H9 (cell line): ENCODE data around the gene RBM45. TPM values are rescaled to one million over a fixed set of nuclear protein-coding genes. Genes with fewer than 3 reads are reported as not detected.

Source experiments
- DNase-seq: peaks from one replicate; pipeline ENCODE4 v3.0.0-alpha.2; 2017
- H2AFZ ChIP-seq: one replicate; pipeline ENCODE4 v1.6.1; 2013; ENCODE audit warnings: mild to moderate bottlenecking, low read length, control low read depth, moderate library complexity
- H2AK5ac ChIP-seq: 2 replicates; pipeline ENCODE4 v1.6.1; 2013; ENCODE audit warnings: low read length, control low read depth, mixed read lengths; ENCODE audit not compliant: insufficient read length
- H2BK120ac ChIP-seq: one replicate; pipeline ENCODE4 v1.6.1; 2013; ENCODE audit warnings: low read depth, mild to moderate bottlenecking, low read length, control low read depth, inconsistent platforms; ENCODE audit not compliant: poor library complexity, severe bottlenecking
- H2BK12ac ChIP-seq: 2 replicates; pipeline ENCODE4 v1.6.1; 2013; ENCODE audit warnings: low read length, control low read depth, mixed read lengths, low read depth; ENCODE audit not compliant: insufficient read length
- H2BK15ac ChIP-seq: 2 replicates; pipeline ENCODE4 v1.6.1; 2013; ENCODE audit warnings: low read depth, low read length, control low read depth
- H2BK20ac ChIP-seq: one replicate; pipeline ENCODE4 v1.6.1; 2013; ENCODE audit warnings: low read depth, mild to moderate bottlenecking, low read length, control low read depth, inconsistent platforms; ENCODE audit not compliant: poor library complexity, severe bottlenecking
- H2BK5ac ChIP-seq: 2 replicates; pipeline ENCODE4 v1.6.1; 2013; ENCODE audit warnings: low read length, control low read depth, mixed read lengths; ENCODE audit not compliant: insufficient read length
- H3K14ac ChIP-seq: 2 replicates; pipeline ENCODE4 v1.6.1; 2013; ENCODE audit warnings: low read length, control low read depth; ENCODE audit not compliant: insufficient read depth
- H3K18ac ChIP-seq: 2 replicates; pipeline ENCODE4 v1.6.1; 2013; ENCODE audit warnings: low read depth, mild to moderate bottlenecking, mixed read lengths, low read length, control low read depth; ENCODE audit not compliant: insufficient read length
- H3K23ac ChIP-seq: 2 replicates; pipeline ENCODE4 v1.6.1; 2013; ENCODE audit warnings: low read length, control low read depth, mixed read lengths, low read depth; ENCODE audit not compliant: insufficient read length
- H3K23me2 ChIP-seq: 2 replicates; pipeline ENCODE4 v1.6.1; 2013; ENCODE audit warnings: low read depth, mild to moderate bottlenecking, mixed read lengths, low read length, control low read depth; ENCODE audit not compliant: insufficient read length, poor library complexity, severe bottlenecking
- H3K27ac ChIP-seq: 2 replicates; pipeline ENCODE4 v1.5.1; 2013; ENCODE audit warnings: low read length, control low read depth, mixed read lengths, low read depth; ENCODE audit not compliant: insufficient read length
- H3K27me3 ChIP-seq: 2 replicates; pipeline ENCODE4 v1.6.1; 2013; ENCODE audit warnings: low read length, control low read depth, inconsistent platforms; ENCODE audit not compliant: insufficient read depth
- H3K4ac ChIP-seq: 2 replicates; pipeline ENCODE4 v1.6.1; 2013; ENCODE audit warnings: low read depth, mild to moderate bottlenecking, control low read depth, inconsistent platforms, low read length, moderate library complexity
- H3K4me1 ChIP-seq: 2 replicates; pipeline ENCODE4 v1.6.1; 2013; ENCODE audit warnings: low read length, control low read depth, inconsistent platforms; ENCODE audit not compliant: insufficient read depth
- H3K4me2 ChIP-seq: 2 replicates; pipeline ENCODE4 v1.6.1; 2013; ENCODE audit warnings: low read length, control low read depth, mixed read lengths; ENCODE audit not compliant: insufficient read length, insufficient read depth
- H3K56ac ChIP-seq: 2 replicates; pipeline ENCODE4 v1.6.1; 2013; ENCODE audit warnings: low read depth, mild to moderate bottlenecking, mixed read lengths, low read length, control low read depth; ENCODE audit not compliant: insufficient read length
- H3K79me1 ChIP-seq: 2 replicates; pipeline ENCODE4 v1.6.1; 2013; ENCODE audit warnings: low read depth, mild to moderate bottlenecking, moderate library complexity, low read length, control low read depth, inconsistent platforms; ENCODE audit not compliant: insufficient read depth, poor library complexity, severe bottlenecking
- H3K79me2 ChIP-seq: 2 replicates; pipeline ENCODE4 v1.6.1; 2013; ENCODE audit warnings: low read length, control low read depth, inconsistent platforms; ENCODE audit not compliant: insufficient read depth
- H3K9ac ChIP-seq: 2 replicates; pipeline ENCODE4 v1.6.1; 2013; ENCODE audit warnings: low read length, control low read depth, mixed read lengths; ENCODE audit not compliant: insufficient read length; ENCODE audit errors: extremely low read depth
- H3K9me3 ChIP-seq: one replicate; pipeline ENCODE4 v1.6.1; 2013; ENCODE audit warnings: low read depth, low read length, inconsistent platforms; ENCODE audit not compliant: control insufficient read depth
- H3T11ph ChIP-seq: one replicate; pipeline ENCODE4 v1.6.1; 2013; ENCODE audit warnings: mild to moderate bottlenecking, low read length, control low read depth, inconsistent platforms
- H4K20me1 ChIP-seq: one replicate; pipeline ENCODE4 v1.6.1; 2013; ENCODE audit not compliant: control insufficient read depth, insufficient read length, insufficient read depth
- H4K5ac ChIP-seq: 2 replicates; pipeline ENCODE4 v1.6.1; 2013; ENCODE audit warnings: low read depth, mild to moderate bottlenecking, mixed read lengths, low read length, control low read depth; ENCODE audit not compliant: insufficient read length
- H4K8ac ChIP-seq: replicated peaks from 2 replicates; pipeline ENCODE4 v1.6.1; 2013; ENCODE audit warnings: low read length, control low read depth, mixed read lengths, low read depth; ENCODE audit not compliant: insufficient read length
- H4K91ac ChIP-seq: 2 replicates; pipeline ENCODE4 v1.6.1; 2013; ENCODE audit warnings: low read depth, mild to moderate bottlenecking, moderate library complexity, mixed read lengths, low read length, control low read depth; ENCODE audit not compliant: insufficient read length
- H3K27ac Mint-ChIP-seq, 3 experiments: 2 replicates in 2 of 3; 3 replicates in 1 of 3; pipeline ENCODE4 v1.8.0; 2020 to 2021; ENCODE audit warnings: mixed read lengths in 3 of 3, mild to moderate bottlenecking in 1 of 3, moderate library complexity in 1 of 3
- H3K27me3 Mint-ChIP-seq: 2 replicates; pipeline ENCODE4 v1.8.0; 2021; ENCODE audit warnings: low read depth, mild to moderate bottlenecking, moderate library complexity, mixed read lengths
- H3K36me3 Mint-ChIP-seq, 3 experiments: 2 replicates in 2 of 3; 3 replicates in 1 of 3; pipeline ENCODE4 v1.8.0; 2020 to 2021; ENCODE audit warnings: low read depth in 3 of 3, mixed read lengths in 3 of 3; ENCODE audit not compliant: insufficient read depth in 1 of 3
- H3K4me1 Mint-ChIP-seq, 2 experiments: 2 replicates each; pipeline ENCODE4 v1.8.0; 2020; ENCODE audit warnings: mixed read lengths in 2 of 2
- H3K4me3 Mint-ChIP-seq, 2 experiments: 2 replicates in 1 of 2; 3 replicates in 1 of 2; pipeline ENCODE4 v1.8.0; 2020 to 2021; ENCODE audit warnings: mild to moderate bottlenecking in 2 of 2, mixed read lengths in 2 of 2, moderate library complexity in 1 of 2
- H3K9me3 Mint-ChIP-seq, 2 experiments: 2 replicates in 1 of 2; 3 replicates in 1 of 2; pipeline ENCODE4 v1.8.0; 2020; ENCODE audit warnings: mild to moderate bottlenecking in 2 of 2, mixed read lengths in 2 of 2, moderate library complexity in 1 of 2
- WGBS: extraction: QIAGEN DNeasy Blood & Tissue Kit; methylation state at CpG from one replicate; pipeline ENCODE4 v1.1.7; 2013; ENCODE audit warnings: missing lambda C conversion rate, low lambda C conversion rate, mixed read lengths; ENCODE audit not compliant: insufficient read length; ENCODE audit errors: extremely low coverage; 5-methylcytosine and 5-hydroxymethylcytosine counted together
- total RNA-seq: library from RNA; stranded (reverse); gene quantifications from 2 replicates; pipeline ENCODE4 v1.2.1, GENCODE V29; 2021
- TF ChIP-seq, protein P1 (sequence below): fragments of 200-600 bp; sonication (generic); conservative IDR thresholded peaks from 3 replicates; pipeline ENCODE4 v1.8.0; 2021; ENCODE audit warnings: antibody characterized with exemption, mild to moderate bottlenecking

The RBM45 gene
- total RNA-seq, 1 experiment from 2014 or later, result 13.9 TPM

DNA sequence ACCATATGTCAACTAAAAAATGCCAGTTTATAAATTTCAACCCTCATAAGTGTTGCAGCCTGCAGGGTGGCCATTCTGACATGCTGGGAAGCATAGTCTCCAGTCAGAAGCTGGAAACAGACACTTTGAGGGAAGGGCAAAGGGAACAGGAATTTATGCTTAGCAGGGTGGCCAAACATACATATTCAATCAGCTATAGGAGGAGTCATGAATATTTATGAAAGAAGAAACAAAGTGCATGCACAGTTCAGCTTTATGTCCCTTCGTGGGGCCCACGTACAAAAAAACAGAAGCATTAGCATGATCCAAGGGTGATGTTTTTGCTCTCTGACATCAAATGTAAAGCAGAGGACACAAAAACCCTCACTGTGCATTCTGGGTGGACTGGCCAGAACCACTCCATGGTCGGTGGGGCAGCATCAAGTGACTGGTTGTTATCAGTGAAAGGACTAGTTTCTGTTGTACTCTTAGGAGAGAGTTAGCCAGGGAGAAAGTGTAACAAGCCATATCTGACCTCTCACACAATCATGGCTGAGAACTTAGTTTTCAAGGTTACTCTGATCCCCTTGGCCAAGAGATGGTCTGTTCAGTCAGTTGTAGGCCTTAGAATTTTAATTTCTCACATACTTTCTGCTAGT, 29.7 kb upstream of the RBM45 start:
- H3T11ph ChIP-seq, result no peak overlapping the region
- no peaks in the 10 kb centered on the region for H4K20me1 ChIP-seq
- no peaks in the 10 kb centered on the region for H3K79me1 ChIP-seq
- H2AFZ ChIP-seq, result no peak overlapping the region
- H2BK12ac ChIP-seq, result no peak overlapping the region
- H3K4me2 ChIP-seq, result no peak overlapping the region
- H4K91ac ChIP-seq, result no peak overlapping the region
- no peak overlapping the region for H3K56ac ChIP-seq
- no peaks in the 10 kb centered on the region for H3K79me2 ChIP-seq
- H2BK20ac ChIP-seq, result no peak overlapping the region
- no peaks in the 10 kb centered on the region for H3K27me3 ChIP-seq
- H3K9me3 ChIP-seq, result no peaks in the 10 kb centered on the region
- H3K9ac ChIP-seq, result no peak overlapping the region
- H3K14ac ChIP-seq, result no peak overlapping the region
- H3K23me2 ChIP-seq, result no peaks in the 10 kb centered on the region
- no peak overlapping the region for H3K23ac ChIP-seq
- peak overlapping the region; percentile 58 for H3K18ac ChIP-seq
- H3K4ac ChIP-seq, result no peak overlapping the region
- Mint-ChIP-seq H3K4me1 (peaks cover 7 to 8% of the 10 kb centered on the region in 2 experiments), H3K4me3 (no peak overlapping the region), H3K36me3 (no peaks in the 10 kb centered on the region), H3K9me3 (peaks cover 5 to 7% of the 10 kb centered on the region in 2 experiments; a peak in 4 of 5 replicates), H3K27me3 (peaks cover 2% of the 10 kb centered on the region), H3K27ac (no peak overlapping the region)
- 0 out of 2 replicates have a peak, but pooled peaks cover 3% of the 10 kb centered on the region for H3K4me1 ChIP-seq
- TF ChIP-seq, protein P1, sequence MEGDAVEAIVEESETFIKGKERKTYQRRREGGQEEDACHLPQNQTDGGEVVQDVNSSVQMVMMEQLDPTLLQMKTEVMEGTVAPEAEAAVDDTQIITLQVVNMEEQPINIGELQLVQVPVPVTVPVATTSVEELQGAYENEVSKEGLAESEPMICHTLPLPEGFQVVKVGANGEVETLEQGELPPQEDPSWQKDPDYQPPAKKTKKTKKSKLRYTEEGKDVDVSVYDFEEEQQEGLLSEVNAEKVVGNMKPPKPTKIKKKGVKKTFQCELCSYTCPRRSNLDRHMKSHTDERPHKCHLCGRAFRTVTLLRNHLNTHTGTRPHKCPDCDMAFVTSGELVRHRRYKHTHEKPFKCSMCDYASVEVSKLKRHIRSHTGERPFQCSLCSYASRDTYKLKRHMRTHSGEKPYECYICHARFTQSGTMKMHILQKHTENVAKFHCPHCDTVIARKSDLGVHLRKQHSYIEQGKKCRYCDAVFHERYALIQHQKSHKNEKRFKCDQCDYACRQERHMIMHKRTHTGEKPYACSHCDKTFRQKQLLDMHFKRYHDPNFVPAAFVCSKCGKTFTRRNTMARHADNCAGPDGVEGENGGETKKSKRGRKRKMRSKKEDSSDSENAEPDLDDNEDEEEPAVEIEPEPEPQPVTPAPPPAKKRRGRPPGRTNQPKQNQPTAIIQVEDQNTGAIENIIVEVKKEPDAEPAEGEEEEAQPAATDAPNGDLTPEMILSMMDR, result no peak
- WGBS, result no CpG with 5 or more reads among the region's 3 CpGs
- H2BK15ac ChIP-seq, result no peak overlapping the region
- no peak overlapping the region for H2AK5ac ChIP-seq
- H2BK5ac ChIP-seq, result no peak overlapping the region
- no peak overlapping the region for H4K5ac ChIP-seq
- no peak overlapping the region for H3K27ac ChIP-seq
- no peak overlapping the region for H4K8ac ChIP-seq
- no peak for DNase-seq
- H2BK120ac ChIP-seq, result no peak overlapping the region
